GM23338 (cell line): ENCODE results near the gene PPP2R2D.
A peak's percentile ranks its signal among the peaks of the same experiment; 100 is the strongest.

Experiments
- CREB1 ChIP-seq: fragments of 250-450 bp; sonication (Bioruptor Pico); IDR thresholded peaks from 2 replicates; pipeline ENCODE4 v1.5.0; 2020; ENCODE audit warnings: low read depth, mild to moderate bottlenecking, moderate library complexity
- EZH2 ChIP-seq: fragments of 200-600 bp; sonication (generic); IDR thresholded peaks from one replicate; pipeline ENCODE4 v1.8.0; 2017; ENCODE audit warnings: antibody characterized with exemption, mild to moderate bottlenecking, low read depth; ENCODE audit not compliant: unreplicated experiment
- EZH2phosphoT487 ChIP-seq: fragments of 200-600 bp; sonication (generic); IDR thresholded peaks from one replicate; pipeline ENCODE4 v1.8.1; 2018; ENCODE audit warnings: antibody characterized with exemption; ENCODE audit not compliant: unreplicated experiment
- JUNB ChIP-seq: IDR thresholded peaks from one replicate; pipeline ENCODE4 v1.6.1; 2016; ENCODE audit warnings: antibody characterized with exemption; ENCODE audit not compliant: unreplicated experiment
- NANOG ChIP-seq: IDR thresholded peaks from 2 replicates; pipeline ENCODE4 v1.6.1; 2016; ENCODE audit warnings: antibody characterized with exemption, borderline replicate concordance
- POLR2AphosphoS5 ChIP-seq: IDR thresholded peaks from 2 replicates; pipeline ENCODE4 v1.6.1; 2016; ENCODE audit warnings: antibody characterized with exemption, low read depth
- STAT1 ChIP-seq: IDR thresholded peaks from one replicate; pipeline ENCODE4 v1.6.1; 2016; ENCODE audit warnings: antibody characterized with exemption; ENCODE audit not compliant: unreplicated experiment
- ZNF114 ChIP-seq: fragments of 250-450 bp; sonication (Bioruptor Pico); IDR thresholded peaks from 2 replicates; pipeline ENCODE4 v1.5.0; 2020; ENCODE audit warnings: mild to moderate bottlenecking, moderate library complexity
- ZNF331 ChIP-seq: fragments of 250-450 bp; sonication (Bioruptor Pico); IDR thresholded peaks from 2 replicates; pipeline ENCODE4 v1.5.0; 2020; ENCODE audit warnings: low read depth, mild to moderate bottlenecking, moderate library complexity
- TF ChIP-seq, protein P1 (sequence below), 2 experiments: fragments of 200-600 bp in 1 of 2; sonication (generic) in 1 of 2; conservative IDR thresholded peaks; 2 replicates each; pipeline versions ENCODE4 v1.5.1 to v1.6.1; 2016 to 2017; ENCODE audit warnings: antibody characterized with exemption in 2 of 2, low read depth in 2 of 2, mild to moderate bottlenecking in 2 of 2, moderate library complexity in 1 of 2
- TF ChIP-seq, protein P2 (sequence below): IDR thresholded peaks from one replicate; pipeline ENCODE4 v1.6.1; 2018; ENCODE audit warnings: antibody characterized with exemption; ENCODE audit not compliant: unreplicated experiment
- TF ChIP-seq, protein P3 (sequence below): IDR thresholded peaks from 2 replicates; pipeline ENCODE4 v1.6.1; 2016; ENCODE audit warnings: antibody characterized with exemption
- TF ChIP-seq, protein P4 (sequence below): fragments of 250-450 bp; sonication (Bioruptor Pico); IDR thresholded peaks from 2 replicates; pipeline ENCODE4 v1.5.0; 2020; ENCODE audit warnings: mild to moderate bottlenecking, moderate library complexity

DNA sequence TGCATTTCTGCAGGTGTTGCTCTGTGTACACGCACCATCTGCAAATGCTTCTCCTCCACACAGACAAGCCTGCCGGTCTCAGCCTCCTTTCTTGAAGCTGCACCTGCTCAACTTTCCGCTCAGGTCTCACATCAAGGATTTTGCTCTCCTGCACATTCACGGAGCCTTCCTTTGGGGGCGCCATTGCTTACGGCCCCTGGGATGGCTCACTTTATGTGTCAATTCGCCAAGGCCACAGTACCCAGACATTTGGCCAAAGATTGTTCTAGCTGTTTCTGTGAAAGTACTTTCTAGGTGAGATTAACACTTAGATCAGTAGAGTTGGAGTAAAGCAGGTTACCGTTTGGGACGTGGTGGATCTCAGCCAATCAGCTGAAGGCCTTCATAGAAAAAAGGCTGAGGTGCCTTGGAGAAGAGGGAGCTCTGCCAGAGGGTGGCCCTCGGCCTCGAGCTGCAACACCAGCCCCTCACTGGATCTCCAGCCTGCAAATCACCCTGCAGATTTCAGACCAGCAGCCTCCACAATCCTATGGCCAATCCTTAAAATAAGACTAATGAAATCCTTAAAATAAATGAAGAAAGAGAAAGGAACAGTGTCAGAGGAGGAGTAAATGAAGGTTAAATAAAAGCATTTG is 39.9 kb upstream of the PPP2R2D start:
- TF ChIP-seq, protein P1, sequence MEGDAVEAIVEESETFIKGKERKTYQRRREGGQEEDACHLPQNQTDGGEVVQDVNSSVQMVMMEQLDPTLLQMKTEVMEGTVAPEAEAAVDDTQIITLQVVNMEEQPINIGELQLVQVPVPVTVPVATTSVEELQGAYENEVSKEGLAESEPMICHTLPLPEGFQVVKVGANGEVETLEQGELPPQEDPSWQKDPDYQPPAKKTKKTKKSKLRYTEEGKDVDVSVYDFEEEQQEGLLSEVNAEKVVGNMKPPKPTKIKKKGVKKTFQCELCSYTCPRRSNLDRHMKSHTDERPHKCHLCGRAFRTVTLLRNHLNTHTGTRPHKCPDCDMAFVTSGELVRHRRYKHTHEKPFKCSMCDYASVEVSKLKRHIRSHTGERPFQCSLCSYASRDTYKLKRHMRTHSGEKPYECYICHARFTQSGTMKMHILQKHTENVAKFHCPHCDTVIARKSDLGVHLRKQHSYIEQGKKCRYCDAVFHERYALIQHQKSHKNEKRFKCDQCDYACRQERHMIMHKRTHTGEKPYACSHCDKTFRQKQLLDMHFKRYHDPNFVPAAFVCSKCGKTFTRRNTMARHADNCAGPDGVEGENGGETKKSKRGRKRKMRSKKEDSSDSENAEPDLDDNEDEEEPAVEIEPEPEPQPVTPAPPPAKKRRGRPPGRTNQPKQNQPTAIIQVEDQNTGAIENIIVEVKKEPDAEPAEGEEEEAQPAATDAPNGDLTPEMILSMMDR (conservative IDR thresholded peaks at IDR 0.05; ENCODE audit: low read depth in 2 of 2) = peak; percentile 68 to 78
- TF ChIP-seq JUNB (no peak), CREB1 (CRISPR knock-in tag) (no peak), EZH2phosphoT487 (no peak), EZH2 (no peak), POLR2AphosphoS5 (no peak), ZNF331 (no peak), ZNF114 (CRISPR knock-in tag) (no peak), STAT1 (no peak), NANOG (no peak)
- TF ChIP-seq, protein P2, sequence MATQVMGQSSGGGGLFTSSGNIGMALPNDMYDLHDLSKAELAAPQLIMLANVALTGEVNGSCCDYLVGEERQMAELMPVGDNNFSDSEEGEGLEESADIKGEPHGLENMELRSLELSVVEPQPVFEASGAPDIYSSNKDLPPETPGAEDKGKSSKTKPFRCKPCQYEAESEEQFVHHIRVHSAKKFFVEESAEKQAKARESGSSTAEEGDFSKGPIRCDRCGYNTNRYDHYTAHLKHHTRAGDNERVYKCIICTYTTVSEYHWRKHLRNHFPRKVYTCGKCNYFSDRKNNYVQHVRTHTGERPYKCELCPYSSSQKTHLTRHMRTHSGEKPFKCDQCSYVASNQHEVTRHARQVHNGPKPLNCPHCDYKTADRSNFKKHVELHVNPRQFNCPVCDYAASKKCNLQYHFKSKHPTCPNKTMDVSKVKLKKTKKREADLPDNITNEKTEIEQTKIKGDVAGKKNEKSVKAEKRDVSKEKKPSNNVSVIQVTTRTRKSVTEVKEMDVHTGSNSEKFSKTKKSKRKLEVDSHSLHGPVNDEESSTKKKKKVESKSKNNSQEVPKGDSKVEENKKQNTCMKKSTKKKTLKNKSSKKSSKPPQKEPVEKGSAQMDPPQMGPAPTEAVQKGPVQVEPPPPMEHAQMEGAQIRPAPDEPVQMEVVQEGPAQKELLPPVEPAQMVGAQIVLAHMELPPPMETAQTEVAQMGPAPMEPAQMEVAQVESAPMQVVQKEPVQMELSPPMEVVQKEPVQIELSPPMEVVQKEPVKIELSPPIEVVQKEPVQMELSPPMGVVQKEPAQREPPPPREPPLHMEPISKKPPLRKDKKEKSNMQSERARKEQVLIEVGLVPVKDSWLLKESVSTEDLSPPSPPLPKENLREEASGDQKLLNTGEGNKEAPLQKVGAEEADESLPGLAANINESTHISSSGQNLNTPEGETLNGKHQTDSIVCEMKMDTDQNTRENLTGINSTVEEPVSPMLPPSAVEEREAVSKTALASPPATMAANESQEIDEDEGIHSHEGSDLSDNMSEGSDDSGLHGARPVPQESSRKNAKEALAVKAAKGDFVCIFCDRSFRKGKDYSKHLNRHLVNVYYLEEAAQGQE = no peak
- TF ChIP-seq, protein P3, sequence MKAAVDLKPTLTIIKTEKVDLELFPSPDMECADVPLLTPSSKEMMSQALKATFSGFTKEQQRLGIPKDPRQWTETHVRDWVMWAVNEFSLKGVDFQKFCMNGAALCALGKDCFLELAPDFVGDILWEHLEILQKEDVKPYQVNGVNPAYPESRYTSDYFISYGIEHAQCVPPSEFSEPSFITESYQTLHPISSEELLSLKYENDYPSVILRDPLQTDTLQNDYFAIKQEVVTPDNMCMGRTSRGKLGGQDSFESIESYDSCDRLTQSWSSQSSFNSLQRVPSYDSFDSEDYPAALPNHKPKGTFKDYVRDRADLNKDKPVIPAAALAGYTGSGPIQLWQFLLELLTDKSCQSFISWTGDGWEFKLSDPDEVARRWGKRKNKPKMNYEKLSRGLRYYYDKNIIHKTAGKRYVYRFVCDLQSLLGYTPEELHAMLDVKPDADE = no peak
- TF ChIP-seq, protein P4, sequence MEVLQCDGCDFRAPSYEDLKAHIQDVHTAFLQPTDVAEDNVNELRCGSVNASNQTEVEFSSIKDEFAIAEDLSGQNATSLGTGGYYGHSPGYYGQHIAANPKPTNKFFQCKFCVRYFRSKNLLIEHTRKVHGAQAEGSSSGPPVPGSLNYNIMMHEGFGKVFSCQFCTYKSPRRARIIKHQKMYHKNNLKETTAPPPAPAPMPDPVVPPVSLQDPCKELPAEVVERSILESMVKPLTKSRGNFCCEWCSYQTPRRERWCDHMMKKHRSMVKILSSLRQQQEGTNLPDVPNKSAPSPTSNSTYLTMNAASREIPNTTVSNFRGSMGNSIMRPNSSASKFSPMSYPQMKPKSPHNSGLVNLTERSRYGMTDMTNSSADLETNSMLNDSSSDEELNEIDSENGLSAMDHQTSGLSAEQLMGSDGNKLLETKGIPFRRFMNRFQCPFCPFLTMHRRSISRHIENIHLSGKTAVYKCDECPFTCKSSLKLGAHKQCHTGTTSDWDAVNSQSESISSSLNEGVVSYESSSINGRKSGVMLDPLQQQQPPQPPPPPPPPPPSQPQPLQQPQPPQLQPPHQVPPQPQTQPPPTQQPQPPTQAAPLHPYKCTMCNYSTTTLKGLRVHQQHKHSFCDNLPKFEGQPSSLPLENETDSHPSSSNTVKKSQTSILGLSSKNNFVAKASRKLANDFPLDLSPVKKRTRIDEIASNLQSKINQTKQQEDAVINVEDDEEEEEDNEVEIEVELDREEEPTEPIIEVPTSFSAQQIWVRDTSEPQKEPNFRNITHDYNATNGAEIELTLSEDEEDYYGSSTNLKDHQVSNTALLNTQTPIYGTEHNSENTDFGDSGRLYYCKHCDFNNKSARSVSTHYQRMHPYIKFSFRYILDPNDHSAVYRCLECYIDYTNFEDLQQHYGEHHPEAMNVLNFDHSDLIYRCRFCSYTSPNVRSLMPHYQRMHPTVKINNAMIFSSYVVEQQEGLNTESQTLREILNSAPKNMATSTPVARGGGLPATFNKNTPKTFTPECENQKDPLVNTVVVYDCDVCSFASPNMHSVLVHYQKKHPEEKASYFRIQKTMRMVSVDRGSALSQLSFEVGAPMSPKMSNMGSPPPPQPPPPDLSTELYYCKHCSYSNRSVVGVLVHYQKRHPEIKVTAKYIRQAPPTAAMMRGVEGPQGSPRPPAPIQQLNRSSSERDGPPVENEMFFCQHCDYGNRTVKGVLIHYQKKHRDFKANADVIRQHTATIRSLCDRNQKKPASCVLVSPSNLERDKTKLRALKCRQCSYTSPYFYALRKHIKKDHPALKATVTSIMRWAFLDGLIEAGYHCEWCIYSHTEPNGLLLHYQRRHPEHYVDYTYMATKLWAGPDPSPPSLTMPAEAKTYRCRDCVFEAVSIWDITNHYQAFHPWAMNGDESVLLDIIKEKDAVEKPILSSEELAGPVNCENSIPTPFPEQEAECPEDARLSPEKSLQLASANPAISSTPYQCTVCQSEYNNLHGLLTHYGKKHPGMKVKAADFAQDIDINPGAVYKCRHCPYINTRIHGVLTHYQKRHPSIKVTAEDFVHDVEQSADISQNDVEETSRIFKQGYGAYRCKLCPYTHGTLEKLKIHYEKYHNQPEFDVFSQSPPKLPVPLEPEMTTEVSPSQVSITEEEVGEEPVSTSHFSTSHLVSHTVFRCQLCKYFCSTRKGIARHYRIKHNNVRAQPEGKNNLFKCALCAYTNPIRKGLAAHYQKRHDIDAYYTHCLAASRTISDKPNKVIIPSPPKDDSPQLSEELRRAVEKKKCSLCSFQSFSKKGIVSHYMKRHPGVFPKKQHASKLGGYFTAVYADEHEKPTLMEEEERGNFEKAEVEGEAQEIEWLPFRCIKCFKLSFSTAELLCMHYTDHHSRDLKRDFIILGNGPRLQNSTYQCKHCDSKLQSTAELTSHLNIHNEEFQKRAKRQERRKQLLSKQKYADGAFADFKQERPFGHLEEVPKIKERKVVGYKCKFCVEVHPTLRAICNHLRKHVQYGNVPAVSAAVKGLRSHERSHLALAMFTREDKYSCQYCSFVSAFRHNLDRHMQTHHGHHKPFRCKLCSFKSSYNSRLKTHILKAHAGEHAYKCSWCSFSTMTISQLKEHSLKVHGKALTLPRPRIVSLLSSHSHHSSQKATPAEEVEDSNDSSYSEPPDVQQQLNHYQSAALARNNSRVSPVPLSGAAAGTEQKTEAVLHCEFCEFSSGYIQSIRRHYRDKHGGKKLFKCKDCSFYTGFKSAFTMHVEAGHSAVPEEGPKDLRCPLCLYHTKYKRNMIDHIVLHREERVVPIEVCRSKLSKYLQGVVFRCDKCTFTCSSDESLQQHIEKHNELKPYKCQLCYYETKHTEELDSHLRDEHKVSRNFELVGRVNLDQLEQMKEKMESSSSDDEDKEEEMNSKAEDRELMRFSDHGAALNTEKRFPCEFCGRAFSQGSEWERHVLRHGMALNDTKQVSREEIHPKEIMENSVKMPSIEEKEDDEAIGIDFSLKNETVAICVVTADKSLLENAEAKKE (CRISPR knock-in tag) = no peak
